Ectodermal cell (in vitro differentiated cells): ENCODE data around the gene PNPLA6.

Experiments
- H3K27ac ChIP-seq: 2 replicates; pipeline ENCODE4 v1.7.0; 2013; ENCODE audit warnings: mild to moderate bottlenecking, low read depth, low read length; ENCODE audit not compliant: insufficient read depth, poor library complexity, severe bottlenecking
- H3K27me3 ChIP-seq: 2 replicates; pipeline ENCODE4 v1.7.0; 2013; ENCODE audit warnings: mild to moderate bottlenecking, low read length; ENCODE audit not compliant: insufficient read depth, control insufficient read depth, poor library complexity, severe bottlenecking
- H3K36me3 ChIP-seq: one replicate; pipeline ENCODE4 v1.7.0; 2013; ENCODE audit warnings: low read length; ENCODE audit not compliant: control insufficient read depth, insufficient read depth
- H3K4me1 ChIP-seq: one replicate; pipeline ENCODE4 v1.7.0; 2013; ENCODE audit warnings: low read length; ENCODE audit not compliant: control insufficient read depth, insufficient read depth
- H3K4me3 ChIP-seq: 2 replicates; pipeline ENCODE4 v1.7.0; 2013; ENCODE audit warnings: low read depth, low read length, control low read depth; ENCODE audit not compliant: insufficient read depth
- H3K9me3 ChIP-seq: 2 replicates; pipeline ENCODE4 v1.7.0; 2013; ENCODE audit warnings: mild to moderate bottlenecking, low read length, moderate library complexity; ENCODE audit not compliant: control insufficient read depth
- WGBS, 2 experiments: methylation state at CpG; one replicate each; pipeline ENCODE4 v1.1.7; 2013; ENCODE audit warnings: missing lambda C conversion rate in 2 of 2; 5-methylcytosine and 5-hydroxymethylcytosine counted together

Gene PNPLA6

DNA sequence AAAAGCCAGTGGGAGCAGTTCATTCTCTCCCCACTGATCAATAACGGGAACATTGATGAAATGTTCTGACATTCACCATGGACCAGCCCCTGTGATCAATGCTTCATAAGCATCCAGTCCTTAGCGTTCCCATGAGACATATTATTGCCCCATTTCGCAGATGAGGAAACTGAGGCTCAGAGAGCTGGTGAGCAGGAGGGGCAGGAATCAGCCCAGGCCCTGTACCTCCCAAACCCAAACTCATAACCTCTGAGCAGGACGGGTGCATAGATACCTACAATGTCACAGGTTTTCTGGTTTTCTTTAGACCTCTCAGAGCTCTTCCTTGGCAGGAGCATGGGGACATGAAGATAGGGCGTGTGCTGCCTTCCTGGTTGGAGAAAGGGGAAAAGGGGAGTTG is 11.0 kb upstream of the PNPLA6 start:
- Histone ChIP-seq H3K4me3 (no peak overlapping the region), H3K36me3 (no peaks in the 10 kb centered on the region), H3K27me3 (no peaks in the 10 kb centered on the region), H3K9me3 (no peaks in the 10 kb centered on the region), H3K4me1 (peaks cover 8% of the 10 kb centered on the region), H3K27ac (no peak overlapping the region)
- 86 to 94% methylated on average over 5 of the region's 5 CpGs for WGBS, 2 experiments

DNA sequence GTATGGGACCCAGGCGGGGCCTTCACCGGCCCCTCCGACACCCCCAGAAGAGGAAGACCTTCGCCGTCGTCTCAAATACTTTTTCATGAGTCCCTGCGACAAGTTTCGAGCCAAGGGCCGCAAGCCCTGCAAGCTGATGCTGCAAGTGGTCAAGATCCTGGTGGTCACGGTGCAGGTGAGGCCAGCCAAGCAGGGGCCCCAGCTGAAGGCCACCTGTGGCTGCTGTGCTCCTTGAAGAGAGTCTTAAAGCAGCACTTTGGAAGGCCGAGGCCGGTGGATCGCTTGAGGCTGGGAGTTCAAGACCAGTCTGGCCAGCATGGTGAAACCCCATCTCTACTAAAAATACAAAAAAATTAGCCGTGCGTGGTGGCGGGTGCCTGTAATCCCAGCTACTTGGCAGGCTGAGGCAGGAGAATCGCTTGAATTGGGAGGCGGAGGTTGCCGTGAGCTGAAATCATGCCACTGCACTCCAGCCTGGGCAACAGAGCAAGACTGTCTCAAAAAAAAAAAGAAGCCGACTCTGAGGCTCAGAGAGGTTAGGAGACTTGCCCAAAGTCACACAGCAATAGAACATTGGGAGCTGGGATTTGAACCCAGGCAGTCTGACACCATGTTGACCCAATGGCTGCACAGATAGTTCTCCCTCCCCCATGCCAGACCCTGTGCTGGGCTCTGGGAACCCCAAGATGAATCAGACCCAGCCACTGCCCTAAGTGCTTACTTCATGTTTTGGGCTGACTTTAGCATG is 10.4 kb upstream of the PNPLA6 start:
- H3K9me3 ChIP-seq = no peaks in the 10 kb centered on the region
- H3K27ac ChIP-seq = no peak overlapping the region
- peaks cover 8% of the 10 kb centered on the region for H3K4me1 ChIP-seq
- H3K27me3 ChIP-seq = no peaks in the 10 kb centered on the region
- 93% methylated on average over 20 of the region's 20 CpGs for WGBS, 2 experiments
- H3K36me3 ChIP-seq = peaks cover 5% of the 10 kb centered on the region
- no peak overlapping the region for H3K4me3 ChIP-seq

DNA sequence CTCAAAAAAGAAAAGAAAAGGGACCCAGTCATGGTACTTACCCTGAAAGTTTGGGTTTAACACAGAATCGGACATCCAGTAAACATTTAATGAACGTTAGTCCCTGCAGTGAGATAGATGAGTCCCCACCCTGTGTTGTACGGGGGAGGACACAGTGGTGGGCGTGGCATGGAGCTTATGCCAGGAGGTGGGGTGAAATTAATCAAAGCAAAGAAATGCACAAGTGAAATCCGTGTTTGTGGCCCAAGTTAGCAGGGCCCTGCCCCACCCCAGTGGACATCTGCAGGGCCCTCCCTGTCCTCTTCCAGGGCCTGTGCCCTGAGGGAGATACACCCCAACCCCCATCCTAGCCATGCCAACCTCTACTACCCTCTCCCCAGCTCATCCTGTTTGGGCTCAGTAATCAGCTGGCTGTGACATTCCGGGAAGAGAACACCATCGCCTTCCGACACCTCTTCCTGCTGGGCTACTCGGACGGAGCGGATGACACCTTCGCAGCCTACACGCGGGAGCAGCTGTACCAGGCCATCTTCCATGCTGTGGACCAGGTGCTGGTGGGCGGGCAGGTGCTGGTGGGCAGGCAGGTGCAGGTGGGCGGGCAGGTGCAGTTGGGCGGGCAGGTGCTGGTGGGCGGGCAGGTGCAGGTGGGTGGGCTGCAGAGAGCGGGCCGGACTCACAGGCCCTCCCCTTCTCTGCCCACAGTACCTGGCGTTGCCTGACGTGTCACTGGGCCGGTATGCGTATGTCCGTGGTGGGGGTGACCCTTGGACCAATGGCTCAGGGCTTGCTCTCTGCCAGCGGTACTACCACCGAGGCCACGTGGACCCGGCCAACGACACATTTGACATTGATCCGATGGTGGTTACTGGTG is 9.2 kb upstream of the PNPLA6 start:
- no peaks in the 10 kb centered on the region for H3K9me3 ChIP-seq
- H3K4me3 ChIP-seq = no peak overlapping the region
- 93 to 94% methylated on average over 31 of the region's 31 CpGs for WGBS, 2 experiments
- H3K27ac ChIP-seq = no peak overlapping the region
- peaks cover 6% of the 10 kb centered on the region for H3K36me3 ChIP-seq
- H3K4me1 ChIP-seq = peaks cover 8% of the 10 kb centered on the region
- H3K27me3 ChIP-seq = no peaks in the 10 kb centered on the region

DNA sequence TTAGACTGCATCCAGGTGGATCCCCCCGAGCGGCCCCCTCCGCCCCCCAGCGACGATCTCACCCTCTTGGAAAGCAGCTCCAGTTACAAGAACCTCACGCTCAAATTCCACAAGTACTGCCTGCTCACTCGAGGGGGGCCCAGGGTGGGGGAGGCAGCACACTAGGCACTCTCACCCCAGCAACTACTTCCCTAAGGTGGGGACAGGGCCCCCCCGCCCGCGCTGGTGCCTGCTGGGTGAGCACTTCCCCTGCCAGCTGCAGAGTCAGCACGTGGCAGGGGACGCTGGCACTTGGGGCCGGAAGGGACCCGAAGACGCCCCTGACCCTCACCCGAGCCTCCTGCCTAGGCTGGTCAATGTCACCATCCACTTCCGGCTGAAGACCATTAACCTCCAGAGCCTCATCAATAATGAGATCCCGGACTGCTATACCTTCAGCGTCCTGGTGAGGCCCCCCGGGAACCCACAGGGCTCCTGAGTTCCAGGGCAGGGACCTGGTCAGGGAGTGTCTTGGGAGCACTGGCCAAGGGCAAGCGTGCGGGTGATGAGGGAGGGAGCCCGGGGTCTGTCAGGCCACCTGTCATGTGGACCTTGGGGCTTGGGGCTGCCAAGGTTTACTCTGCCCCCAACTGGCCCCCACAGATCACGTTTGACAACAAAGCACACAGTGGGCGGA is 7.9 kb upstream of the PNPLA6 start:
- no peaks in the 10 kb centered on the region for H3K9me3 ChIP-seq

DNA sequence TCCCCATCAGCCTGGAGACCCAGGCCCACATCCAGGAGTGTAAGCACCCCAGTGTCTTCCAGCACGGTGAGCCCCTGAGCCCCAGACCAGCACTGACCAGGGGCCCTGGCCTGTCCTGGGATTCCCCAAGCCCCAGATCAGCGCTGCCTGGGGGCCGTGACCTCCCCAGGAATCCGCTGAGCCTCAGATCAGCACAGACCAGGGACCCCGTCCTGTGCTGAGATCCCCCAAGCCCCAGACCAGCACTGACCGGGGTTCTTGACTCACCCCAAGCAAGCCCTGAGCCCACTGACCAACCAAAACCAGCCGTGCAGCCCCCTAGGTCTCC is 7.4 kb upstream of the PNPLA6 start:
- WGBS, 2 experiments = 93 to 95% methylated on average over 7 of the region's 7 CpGs
- no peak overlapping the region for H3K27ac ChIP-seq
- no peaks in the 10 kb centered on the region for H3K9me3 ChIP-seq
- H3K4me1 ChIP-seq = peaks cover 3% of the 10 kb centered on the region
- H3K4me3 ChIP-seq = no peak overlapping the region
- peaks cover 6% of the 10 kb centered on the region for H3K36me3 ChIP-seq
- H3K27me3 ChIP-seq = no peaks in the 10 kb centered on the region

More for the DNA sequence above, 7.9 kb upstream of the PNPLA6 start:
- Histone ChIP-seq H3K4me3 (no peak overlapping the region), H3K27me3 (no peaks in the 10 kb centered on the region), H3K36me3 (peaks cover 6% of the 10 kb centered on the region), H3K4me1 (peaks cover 4% of the 10 kb centered on the region), H3K27ac (no peak overlapping the region)
- WGBS, 2 experiments = 91 to 92% methylated on average over 25 of the region's 25 CpGs

DNA sequence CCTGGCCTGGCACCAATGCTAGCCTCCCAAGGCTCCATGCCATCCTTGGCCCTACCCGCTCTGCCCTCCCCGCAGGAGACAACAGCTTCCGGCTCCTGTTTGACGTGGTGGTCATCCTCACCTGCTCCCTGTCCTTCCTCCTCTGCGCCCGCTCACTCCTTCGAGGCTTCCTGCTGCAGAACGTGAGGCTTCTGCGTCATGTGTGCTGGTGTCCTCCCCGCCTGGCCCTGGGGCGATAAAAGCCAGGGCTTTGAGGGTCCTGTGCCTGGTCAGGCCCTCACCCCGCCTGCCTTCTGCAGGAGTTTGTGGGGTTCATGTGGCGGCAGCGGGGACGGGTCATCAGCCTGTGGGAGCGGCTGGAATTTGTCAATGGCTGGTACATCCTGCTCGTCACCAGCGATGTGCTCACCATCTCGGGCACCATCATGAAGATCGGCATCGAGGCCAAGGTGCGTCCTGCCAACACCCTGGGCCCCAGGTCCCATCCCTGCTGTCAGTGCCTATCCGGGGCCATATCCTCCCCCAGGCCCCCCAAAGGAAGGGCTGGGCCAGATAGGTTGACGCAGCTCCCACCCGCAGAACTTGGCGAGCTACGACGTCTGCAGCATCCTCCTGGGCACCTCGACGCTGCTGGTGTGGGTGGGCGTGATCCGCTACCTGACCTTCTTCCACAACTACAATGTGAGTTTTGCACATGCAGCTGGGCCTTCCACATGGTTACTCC is 6.8 kb upstream of the PNPLA6 start:
- Histone ChIP-seq H3K4me1 (no peaks in the 10 kb centered on the region), H3K4me3 (no peak overlapping the region)
- WGBS, 2 experiments = 93 to 94% methylated on average over 32 of the region's 32 CpGs

DNA sequence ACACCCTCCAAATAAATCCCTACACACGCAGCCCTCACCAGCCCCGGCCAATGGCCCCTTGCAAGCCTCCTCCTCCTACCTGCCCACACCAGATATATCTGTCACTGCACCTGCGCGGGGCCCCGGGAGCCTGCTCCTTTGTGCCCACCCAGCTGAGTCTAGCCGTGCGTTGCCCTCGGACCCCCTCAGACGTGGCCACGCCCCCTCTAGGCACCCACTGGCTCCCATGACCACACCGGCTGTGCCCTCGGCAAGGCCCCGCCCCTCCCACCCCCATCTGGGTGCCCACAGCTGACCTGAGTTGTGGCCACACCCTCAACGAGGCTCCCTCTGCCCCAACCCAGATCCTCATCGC is 6.3 kb upstream of the PNPLA6 start:
- H3K9me3 ChIP-seq = no peaks in the 10 kb centered on the region
- H3K4me3 ChIP-seq = no peak overlapping the region
- no peak overlapping the region for H3K27ac ChIP-seq
- no peaks in the 10 kb centered on the region for H3K27me3 ChIP-seq
- no peaks in the 10 kb centered on the region for H3K4me1 ChIP-seq
- H3K36me3 ChIP-seq = peaks cover 6% of the 10 kb centered on the region
- 88 to 90% methylated on average over 15 of the region's 15 CpGs for WGBS, 2 experiments

More for the DNA sequence above, 6.8 kb upstream of the PNPLA6 start:
- peaks cover 6% of the 10 kb centered on the region for H3K36me3 ChIP-seq
- H3K27ac ChIP-seq = no peak overlapping the region
- H3K9me3 ChIP-seq = no peaks in the 10 kb centered on the region
- H3K27me3 ChIP-seq = no peaks in the 10 kb centered on the region

DNA sequence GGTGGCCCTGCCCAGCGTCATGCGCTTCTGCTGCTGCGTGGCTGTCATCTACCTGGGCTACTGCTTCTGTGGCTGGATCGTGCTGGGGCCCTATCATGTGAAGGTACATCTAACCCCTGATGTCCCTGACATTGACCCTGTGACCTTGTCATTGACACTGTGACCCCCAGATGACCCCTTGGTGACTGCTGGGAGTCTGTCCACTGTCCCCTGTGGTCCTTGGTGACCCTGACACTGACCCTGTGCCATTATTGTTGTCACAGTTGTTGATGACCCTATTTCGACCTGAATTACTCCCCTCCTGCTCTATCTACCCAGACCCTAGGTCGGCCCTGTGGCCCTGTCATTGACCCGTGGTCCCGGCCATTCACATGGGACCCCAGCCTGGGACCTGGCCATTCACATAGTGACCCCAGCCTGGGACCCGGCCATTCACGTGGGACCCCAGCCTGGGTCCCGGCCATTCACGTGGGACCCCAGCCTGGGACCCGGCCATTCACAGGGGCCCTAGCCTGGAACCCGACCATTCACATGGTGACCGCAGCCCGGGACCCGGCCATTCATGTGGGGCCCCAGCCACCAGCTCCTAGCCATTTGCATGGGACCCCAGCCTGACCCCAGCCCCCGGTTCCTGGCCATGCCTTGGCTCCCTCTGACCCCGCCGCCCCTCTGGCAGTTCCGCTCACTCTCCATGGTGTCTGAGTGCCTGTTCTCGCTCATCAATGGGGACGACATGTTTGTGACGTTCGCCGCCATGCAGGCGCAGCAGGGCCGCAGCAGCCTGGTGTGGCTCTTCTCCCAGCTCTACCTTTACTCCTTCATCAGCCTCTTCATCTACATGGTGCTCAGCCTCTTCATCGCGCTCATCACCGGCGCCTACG is 5.7 kb upstream of the PNPLA6 start:
- H3K9me3 ChIP-seq = no peaks in the 10 kb centered on the region
- no peak overlapping the region for H3K27ac ChIP-seq
- no peaks in the 10 kb centered on the region for H3K4me1 ChIP-seq
- H3K36me3 ChIP-seq = peaks cover 6% of the 10 kb centered on the region
- H3K4me3 ChIP-seq = no peak overlapping the region
- 94 to 95% methylated on average over 33 of the region's 33 CpGs for WGBS, 2 experiments
- H3K27me3 ChIP-seq = no peaks in the 10 kb centered on the region

DNA sequence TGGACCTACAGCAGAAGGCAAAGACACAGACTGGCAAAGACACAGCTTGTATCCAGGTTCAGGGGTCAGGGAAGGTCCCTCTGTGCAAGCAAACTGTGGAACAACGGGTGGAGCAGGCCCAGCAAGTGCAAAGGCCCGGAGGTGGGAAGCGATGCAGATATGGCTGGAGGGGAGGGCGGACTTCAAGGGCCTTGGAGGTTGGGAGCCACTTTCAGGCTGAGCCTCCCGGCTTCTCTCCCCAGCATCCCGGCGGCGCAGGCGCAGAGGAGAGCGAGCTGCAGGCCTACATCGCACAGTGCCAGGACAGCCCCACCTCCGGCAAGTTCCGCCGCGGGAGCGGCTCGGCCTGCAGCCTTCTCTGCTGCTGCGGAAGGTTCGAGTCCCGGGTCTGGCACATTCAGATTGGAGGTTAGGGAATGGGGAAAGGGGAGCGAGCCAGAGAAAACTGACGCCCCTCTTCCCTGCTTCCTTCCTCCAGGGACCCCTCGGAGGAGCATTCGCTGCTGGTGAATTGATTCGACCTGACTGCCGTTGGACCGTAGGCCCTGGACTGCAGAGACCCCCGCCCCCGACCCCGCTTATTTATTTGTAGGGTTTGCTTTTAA is 2.1 kb upstream of the PNPLA6 start:
- H3K4me1 ChIP-seq = no peaks in the 10 kb centered on the region
- H3K4me3 ChIP-seq = peak overlapping the region; percentile 75
- peaks cover 6% of the 10 kb centered on the region for H3K36me3 ChIP-seq
- 62 to 64% methylated on average over 30 of the region's 30 CpGs for WGBS, 2 experiments
- no peak overlapping the region for H3K27ac ChIP-seq
- no peaks in the 10 kb centered on the region for H3K27me3 ChIP-seq
- H3K9me3 ChIP-seq = no peaks in the 10 kb centered on the region
